Measurements from ENCODE around the gene PDE8B.

DNA sequence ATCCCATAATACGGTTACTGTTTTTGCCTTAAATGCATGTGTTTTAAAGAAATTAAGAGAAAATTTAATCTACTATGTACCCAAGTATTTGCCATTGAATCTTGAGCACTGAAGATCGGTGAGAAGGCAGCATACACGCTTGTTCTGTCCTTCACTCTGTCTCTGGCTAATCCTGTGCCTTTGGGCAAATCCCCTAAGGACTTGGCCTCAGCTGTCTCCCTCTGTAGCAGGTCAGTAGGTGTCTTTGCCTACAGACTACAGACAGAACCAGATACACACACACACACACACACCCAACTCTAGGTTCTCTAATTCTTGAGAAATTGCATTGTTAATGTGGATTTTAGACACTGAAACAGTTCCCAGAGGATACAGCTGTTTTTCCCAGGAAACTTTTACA lies 164.2 kb downstream of the PDE8B start:
- TF ChIP-seq SP1 (IDR thresholded peaks at IDR 0.05; ENCODE audit: low read depth): no peak
- no peak for TF ChIP-seq YY1 (IDR thresholded peaks at IDR 0.05; ENCODE audit: extremely low read depth, insufficient replicate concordance, low read depth, low read length)
- no peak for TF ChIP-seq CTCF (IDR thresholded peaks at IDR 0.05 in 2 of 3, conservative IDR thresholded peaks at IDR 0.05 in 1 of 3; ENCODE audit: borderline replicate concordance in 1 of 3, insufficient read depth in 1 of 3, low read depth in 2 of 3, low read length in 2 of 3)
- TF ChIP-seq POLR2AphosphoS5 (IDR thresholded peaks at IDR 0.05; ENCODE audit: low read depth, low read length): no peak
- TF ChIP-seq, protein P1, sequence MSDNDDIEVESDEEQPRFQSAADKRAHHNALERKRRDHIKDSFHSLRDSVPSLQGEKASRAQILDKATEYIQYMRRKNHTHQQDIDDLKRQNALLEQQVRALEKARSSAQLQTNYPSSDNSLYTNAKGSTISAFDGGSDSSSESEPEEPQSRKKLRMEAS (IDR thresholded peaks at IDR 0.05): no peak
- TF ChIP-seq ZNF274 (IDR thresholded peaks at IDR 0.05; ENCODE audit: low read depth, low read length): no peak
- no peak for TF ChIP-seq POLR2A (IDR thresholded peaks at IDR 0.05; ENCODE audit: borderline replicate concordance, extremely low read depth, insufficient read depth, insufficient read length)
- TF ChIP-seq EZH2 (IDR thresholded peaks at IDR 0.05): no peak
- no peak for TF ChIP-seq RAD21 (IDR thresholded peaks at IDR 0.05; ENCODE audit: low read depth)
- no peak for TF ChIP-seq REST (IDR thresholded peaks at IDR 0.05; ENCODE audit: low read depth)
- TF ChIP-seq EGR1 (IDR thresholded peaks at IDR 0.05; ENCODE audit: low read depth): no peak

All from HCT116 (cell line).